ENCODE data around the gene GADL1.

The GADL1 gene

GRCh38 chr3:30819067-30819798, 75.2 kb downstream of the GADL1 start:
- FAIRE-seq (no peak), DNase-seq (ENCODE audit: extremely low spot score, insufficient read length, low read depth) (no peak)

GRCh38 chr3:30813734-30814133, 80.7 kb downstream of the GADL1 start:
- FAIRE-seq = no peak
- DNase-seq (ENCODE audit: extremely low spot score, insufficient read length, low read depth) = no peak

- FAIRE-seq (no peak), DNase-seq (ENCODE audit: extremely low spot score, insufficient read length, low read depth) (no peak)
These were observed 83.2 kb downstream of the GADL1 start for GRCh38 chr3:30811151-30811795.

- DNase-seq (ENCODE audit: extremely low spot score, insufficient read length, low read depth) = no peak
- no peak for FAIRE-seq
These were observed 83.8 kb downstream of the GADL1 start for GRCh38 chr3:30810625-30811024.

- no peak for FAIRE-seq
- DNase-seq (ENCODE audit: extremely low spot score, insufficient read length, low read depth) = no peak
These were observed 88.8 kb downstream of the GADL1 start for GRCh38 chr3:30805695-30806094.

- DNase-seq (ENCODE audit: extremely low spot score, insufficient read length, low read depth) = no peak
- FAIRE-seq = no peak
These were observed 89.5 kb downstream of the GADL1 start for GRCh38 chr3:30804984-30805383.

GRCh38 chr3:30795176-30795575, 99.3 kb downstream of the GADL1 start:
- FAIRE-seq = no peak
- no peak for DNase-seq (ENCODE audit: extremely low spot score, insufficient read length, low read depth)

GRCh38 chr3:30793740-30794139, 100.7 kb downstream of the GADL1 start:
- FAIRE-seq (no peak), DNase-seq (ENCODE audit: extremely low spot score, insufficient read length, low read depth) (no peak)

- no peak for FAIRE-seq
- DNase-seq (ENCODE audit: extremely low spot score, insufficient read length, low read depth) = no peak
These were observed 104.3 kb downstream of the GADL1 start for GRCh38 chr3:30790150-30790549.

- no peak for DNase-seq (ENCODE audit: extremely low spot score, insufficient read length, low read depth)
- FAIRE-seq = no peak
These were observed 108.1 kb downstream of the GADL1 start for GRCh38 chr3:30786365-30786764.

- DNase-seq (ENCODE audit: extremely low spot score, insufficient read length, low read depth) (no peak), FAIRE-seq (peak; percentile 45)
These were observed 114.7 kb downstream of the GADL1 start for GRCh38 chr3:30779686-30780287.

GRCh38 chr3:30778933-30779332, 115.5 kb downstream of the GADL1 start:
- DNase-seq (ENCODE audit: extremely low spot score, insufficient read length, low read depth) (no peak), FAIRE-seq (no peak)

GRCh38 chr3:30777426-30778113, 116.9 kb downstream of the GADL1 start:
- DNase-seq (ENCODE audit: extremely low spot score, insufficient read length, low read depth) (no peak), FAIRE-seq (no peak)

- no peak for FAIRE-seq
- no peak for DNase-seq (ENCODE audit: extremely low spot score, insufficient read length, low read depth)
These were observed 118.2 kb downstream of the GADL1 start for GRCh38 chr3:30776186-30776815.

- DNase-seq (ENCODE audit: extremely low spot score, insufficient read length, low read depth) (no peak), FAIRE-seq (no peak)
These were observed 119.4 kb downstream of the GADL1 start for GRCh38 chr3:30775040-30775439.

GRCh38 chr3:30774062-30774461, 120.4 kb downstream of the GADL1 start:
- no peak for FAIRE-seq
- DNase-seq (ENCODE audit: extremely low spot score, insufficient read length, low read depth) = no peak

- DNase-seq (ENCODE audit: extremely low spot score, insufficient read length, low read depth) (no peak), FAIRE-seq (no peak)
These were observed 124.1 kb downstream of the GADL1 start for GRCh38 chr3:30770387-30770786.

GRCh38 chr3:30768703-30769550, 125.5 kb downstream of the GADL1 start:
- DNase-seq (ENCODE audit: extremely low spot score, insufficient read length, low read depth) (peak; percentile 14), FAIRE-seq (peak; percentile 83)

GRCh38 chr3:30768046-30768445, 126.4 kb downstream of the GADL1 start:
- FAIRE-seq (no peak), DNase-seq (ENCODE audit: extremely low spot score, insufficient read length, low read depth) (no peak)
